ENCODE results near the gene MICAL2.

- no peak for TF ChIP-seq EZH2phosphoT487 (IDR thresholded peaks at IDR 0.05; ENCODE audit: borderline replicate concordance, low read depth, low read length)
- TF ChIP-seq, protein P1, sequence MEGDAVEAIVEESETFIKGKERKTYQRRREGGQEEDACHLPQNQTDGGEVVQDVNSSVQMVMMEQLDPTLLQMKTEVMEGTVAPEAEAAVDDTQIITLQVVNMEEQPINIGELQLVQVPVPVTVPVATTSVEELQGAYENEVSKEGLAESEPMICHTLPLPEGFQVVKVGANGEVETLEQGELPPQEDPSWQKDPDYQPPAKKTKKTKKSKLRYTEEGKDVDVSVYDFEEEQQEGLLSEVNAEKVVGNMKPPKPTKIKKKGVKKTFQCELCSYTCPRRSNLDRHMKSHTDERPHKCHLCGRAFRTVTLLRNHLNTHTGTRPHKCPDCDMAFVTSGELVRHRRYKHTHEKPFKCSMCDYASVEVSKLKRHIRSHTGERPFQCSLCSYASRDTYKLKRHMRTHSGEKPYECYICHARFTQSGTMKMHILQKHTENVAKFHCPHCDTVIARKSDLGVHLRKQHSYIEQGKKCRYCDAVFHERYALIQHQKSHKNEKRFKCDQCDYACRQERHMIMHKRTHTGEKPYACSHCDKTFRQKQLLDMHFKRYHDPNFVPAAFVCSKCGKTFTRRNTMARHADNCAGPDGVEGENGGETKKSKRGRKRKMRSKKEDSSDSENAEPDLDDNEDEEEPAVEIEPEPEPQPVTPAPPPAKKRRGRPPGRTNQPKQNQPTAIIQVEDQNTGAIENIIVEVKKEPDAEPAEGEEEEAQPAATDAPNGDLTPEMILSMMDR (conservative IDR thresholded peaks at IDR 0.05; ENCODE audit: low read length): no peak
These were observed 105.7 kb downstream of the MICAL2 start for GRCh38 chr11:12216041-12216451.

Data from OCI-LY7 (cell line).